H1 (cell line): ENCODE measurements around the gene TMEM125. TPM values are rescaled to one million over a fixed set of nuclear protein-coding genes. Genes with fewer than 3 reads are reported as not detected.

Source experiments
- ATF2 ChIP-seq: IDR thresholded peaks from 2 replicates; pipeline ENCODE4 v1.6.1; 2012; ENCODE audit warnings: low read length, inconsistent platforms
- CBX5 ChIP-seq: fragments of 300-800, 300-1000 bp; sonication (generic); IDR thresholded peaks from 2 replicates; pipeline ENCODE4 v1.7.1; 2016; ENCODE audit warnings: antibody characterized with exemption, low read length, low read depth
- CHD1 ChIP-seq: IDR thresholded peaks from 2 replicates; pipeline ENCODE4 v1.6.1; 2012; ENCODE audit warnings: low read depth, low read length, improper control_type of control experiment
- CHD2 ChIP-seq: IDR thresholded peaks from 2 replicates; pipeline ENCODE4 v1.6.1; 2012; ENCODE audit warnings: low read length, improper control_type of control experiment
- FOSL1 ChIP-seq: IDR thresholded peaks from 2 replicates; pipeline ENCODE4 v1.6.1; 2011; ENCODE audit warnings: mild to moderate bottlenecking, low read depth, low read length, moderate library complexity; ENCODE audit not compliant: insufficient read depth
- SIX5 ChIP-seq: IDR thresholded peaks from 2 replicates; pipeline ENCODE4 v1.6.1; 2011; ENCODE audit warnings: mild to moderate bottlenecking, low read depth, low read length
- polyA plus RNA-seq, 7 experiments: library from polyadenylated mRNA; depleted of rRNA in 3 of 7; stranded (reverse) in 5 of 7; unstranded in 2 of 7; fragments of >200 nt in 5 of 7; fragments of 200-250 nt in 2 of 7; gene quantifications; 1 replicate in 5 of 7; 2 replicates in 1 of 7; 4 replicates in 1 of 7; pipeline versions ENCODE4 v1.2.1 to v1.2.3, GENCODE V29; 2011 to 2013; ENCODE audit warnings: missing spikeins in 2 of 7, mixed read lengths in 2 of 7
- total RNA-seq: library from RNA; stranded (reverse); fragmentation: NEBNext Ultra II Directional; extraction: Animal tissue kit (Norgen Biotek cat#: 25700); gene quantifications from 2 replicates; pipeline ENCODE4 v1.2.1, GENCODE V29; 2021

TMEM125 gene
- total and polyA plus RNA-seq, 2 of the 8 experiments (the other 6 are each of a cell fraction or from before 2014, with no cell fraction given) = 26.5 to 46.7 TPM

DNA sequence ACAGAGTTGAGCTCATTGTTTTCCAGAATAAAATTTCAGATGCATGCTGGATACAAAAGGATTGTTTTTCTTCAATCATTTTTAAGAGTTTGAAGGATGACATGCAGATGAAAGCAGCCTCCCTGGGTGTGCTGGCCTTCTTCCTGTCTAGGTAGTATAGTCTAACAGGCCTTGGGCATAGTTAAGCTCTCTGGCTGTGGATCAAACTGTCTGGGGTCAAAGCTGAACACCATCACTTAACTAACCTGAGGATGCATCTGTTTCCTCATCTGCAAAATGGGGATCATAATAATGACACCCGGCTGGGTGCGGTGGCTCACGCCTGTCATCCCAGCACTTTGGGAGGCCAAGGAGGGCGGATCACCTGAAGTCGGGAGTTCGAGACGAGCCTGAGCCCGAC is 25.0 kb downstream of the TMEM125 start (continued):
- no peak for TF ChIP-seq CBX5
- no peak for TF ChIP-seq CHD1
- TF ChIP-seq CHD2 = no peak
- TF ChIP-seq FOSL1 = no peak
- no peak for TF ChIP-seq SIX5
- TF ChIP-seq ATF2 = no peak
